ENCODE measurements around the gene LRWD1.
"Not testable (repeated sequence)": the region's sequence is repeated elsewhere in the genome, so short reads cannot be mapped to it uniquely, and the experiment has no call there.

- not testable (repeated sequence) for TF ChIP-seq CTCF (conservative IDR thresholded peaks at IDR 0.05; ENCODE audit: low read depth, low read length); EZH2 (IDR thresholded peaks at IDR 0.05; ENCODE audit: borderline replicate concordance, low read depth, low read length, poor library complexity, severe bottlenecking)
Observed at GRCh38 chr7:102496861-102497260, 32.1 kb downstream of the LRWD1 start.

All from A673 (cell line).